Embryonic facial prominence (tissue), 1 donor: ENCODE data around the gene LRRC55.

Experiments
- DNase-seq: peaks from one replicate; pipeline ENCODE4 v3.0.0-alpha.2; 2016; ENCODE audit errors: extremely low spot score

The LRRC55 gene, protein sequence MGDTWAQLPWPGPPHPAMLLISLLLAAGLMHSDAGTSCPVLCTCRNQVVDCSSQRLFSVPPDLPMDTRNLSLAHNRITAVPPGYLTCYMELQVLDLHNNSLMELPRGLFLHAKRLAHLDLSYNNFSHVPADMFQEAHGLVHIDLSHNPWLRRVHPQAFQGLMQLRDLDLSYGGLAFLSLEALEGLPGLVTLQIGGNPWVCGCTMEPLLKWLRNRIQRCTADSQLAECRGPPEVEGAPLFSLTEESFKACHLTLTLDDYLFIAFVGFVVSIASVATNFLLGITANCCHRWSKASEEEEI

GRCh38 chr11:57181678-57182305, at the start of gene LRRC55:
TSS of gene LRRC55 (plus strand) at chr11:57181953. CDS start at chr11:57182023, 70 bp downstream.
- no peak for DNase-seq

- no peak for DNase-seq
Measured at GRCh38 chr11:57133366-57134038, 48.3 kb upstream of the LRRC55 start.

DNA sequence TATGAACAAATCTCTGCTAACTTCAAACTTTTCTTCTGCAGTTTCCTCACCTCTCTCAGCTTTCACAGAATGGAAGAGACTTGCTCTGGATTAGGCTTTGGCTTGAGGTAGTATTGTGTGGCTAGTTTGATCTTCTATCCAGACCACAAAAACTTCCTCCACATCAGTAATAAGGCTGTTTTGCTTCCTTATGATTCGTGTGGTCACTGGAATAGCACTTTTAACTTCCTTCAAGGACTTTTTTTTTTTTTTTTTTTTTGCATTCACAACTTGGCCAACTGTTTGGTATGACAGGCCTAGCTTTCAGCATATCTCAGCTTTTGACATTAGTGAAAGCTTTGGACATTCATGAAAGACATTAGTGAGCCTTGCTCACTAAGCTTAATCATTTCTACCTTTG, 47.5 kb upstream of the LRRC55 start:
- DNase-seq, result no peak

GRCh38 chr11:57135020-57135751, 46.6 kb upstream of the LRRC55 start:
- no peak for DNase-seq

DNA sequence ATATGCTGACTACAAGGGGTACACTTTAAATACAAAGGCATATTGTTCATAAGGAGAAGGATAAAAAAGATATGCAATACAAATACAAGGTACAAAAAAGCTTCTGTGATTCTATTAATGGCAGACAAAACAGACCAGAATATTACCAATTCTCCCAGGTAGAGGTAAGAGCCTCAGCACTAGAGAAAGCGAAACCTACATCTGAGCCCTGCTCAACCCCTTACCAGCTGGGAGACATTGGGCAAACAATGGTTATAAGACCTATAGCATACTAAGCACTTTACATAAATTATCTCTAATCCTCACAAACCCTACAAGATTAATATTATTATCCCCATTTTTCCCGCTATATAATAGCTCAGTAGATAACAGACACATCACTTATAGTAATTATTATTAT, 41.2 kb upstream of the LRRC55 start:
- DNase-seq, result no peak

GRCh38 chr11:57143459-57143858, 38.3 kb upstream of the LRRC55 start:
- no peak for DNase-seq

DNA sequence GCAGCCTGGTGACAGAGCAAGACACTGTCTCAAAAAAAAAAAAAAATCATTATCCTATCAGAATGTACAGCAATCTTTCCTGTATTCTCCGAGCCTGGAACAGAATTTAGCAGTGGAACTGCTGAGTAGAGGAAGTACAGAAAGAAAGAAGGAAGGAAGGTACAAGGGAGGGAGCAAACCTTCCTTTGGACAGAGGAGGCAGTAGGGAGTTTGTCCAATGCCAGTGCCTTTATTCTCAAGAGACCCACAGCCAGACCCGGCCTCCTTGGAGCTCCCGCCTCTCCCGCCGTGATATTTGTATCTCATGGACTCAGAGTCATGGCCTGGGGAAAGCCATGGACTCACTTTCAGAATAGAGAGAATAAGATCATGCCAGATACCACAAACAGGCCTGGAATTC, 37.7 kb upstream of the LRRC55 start:
- no peak for DNase-seq

GRCh38 chr11:57144531-57145320, 37.0 kb upstream of the LRRC55 start:
- no peak for DNase-seq

DNA sequence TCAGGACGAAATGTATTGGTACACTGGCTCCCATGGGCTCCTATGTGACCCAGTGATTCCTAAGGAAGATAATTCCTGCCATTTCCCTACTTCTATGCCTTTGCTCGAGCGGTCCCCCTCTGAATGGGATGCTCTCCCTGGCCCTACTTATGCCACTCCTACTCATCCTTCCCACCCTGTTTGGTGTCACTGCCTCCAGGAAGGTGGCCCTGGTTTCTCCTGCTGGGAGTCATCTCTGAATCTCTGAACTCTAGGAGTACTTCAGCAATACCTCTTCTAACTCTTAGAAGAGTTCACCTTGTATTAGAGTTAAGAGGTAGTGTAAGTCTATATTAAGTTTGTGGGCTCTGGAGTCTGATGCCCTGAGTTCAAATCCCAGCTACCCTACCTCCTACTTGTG, 35.5 kb upstream of the LRRC55 start:
- DNase-seq, result no peak

GRCh38 chr11:57148621-57149020, 33.1 kb upstream of the LRRC55 start:
- DNase-seq, result no peak

DNA sequence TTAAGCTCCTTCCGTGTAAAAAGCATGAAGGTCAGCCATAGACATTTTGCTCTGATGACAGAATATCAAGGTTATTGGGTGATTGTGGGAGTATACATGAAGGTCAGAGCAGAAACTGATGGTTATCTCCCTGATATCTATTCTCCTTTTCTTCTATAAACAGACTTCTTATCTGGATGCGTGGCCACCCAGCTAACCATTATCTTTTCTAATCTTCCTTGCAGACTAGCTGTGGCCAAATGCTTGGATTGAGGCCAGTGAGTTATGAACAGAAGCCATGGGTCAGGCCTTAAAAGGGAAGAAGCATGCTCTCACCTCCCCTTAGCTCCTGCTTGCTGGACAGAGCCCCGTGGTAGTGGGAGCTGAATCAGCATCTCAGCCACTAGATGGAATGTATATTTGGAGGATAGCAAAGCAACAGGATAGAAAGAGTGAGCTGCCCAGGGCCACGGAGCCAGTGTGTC, 31.3 kb upstream of the LRRC55 start:
- no peak for DNase-seq

DNA sequence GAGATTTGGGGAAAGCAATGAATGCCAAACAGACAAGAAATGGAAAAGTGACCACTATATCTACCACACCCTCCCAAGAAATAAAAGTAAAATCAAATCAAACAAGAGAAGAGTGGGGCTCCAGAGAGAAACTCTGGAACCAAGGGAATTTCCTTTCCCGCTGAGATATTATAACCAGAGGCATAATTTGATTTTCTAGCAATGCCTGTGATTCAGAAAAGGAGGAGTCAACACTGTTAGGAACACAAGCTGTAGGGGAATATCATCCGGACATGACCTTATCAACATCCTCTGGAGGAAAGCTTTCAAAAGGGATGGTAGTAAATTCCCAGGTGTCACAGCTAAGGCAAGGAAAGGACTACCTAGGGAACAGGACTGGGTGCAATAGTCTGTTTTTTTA, 29.6 kb upstream of the LRRC55 start:
- no peak for DNase-seq

DNA sequence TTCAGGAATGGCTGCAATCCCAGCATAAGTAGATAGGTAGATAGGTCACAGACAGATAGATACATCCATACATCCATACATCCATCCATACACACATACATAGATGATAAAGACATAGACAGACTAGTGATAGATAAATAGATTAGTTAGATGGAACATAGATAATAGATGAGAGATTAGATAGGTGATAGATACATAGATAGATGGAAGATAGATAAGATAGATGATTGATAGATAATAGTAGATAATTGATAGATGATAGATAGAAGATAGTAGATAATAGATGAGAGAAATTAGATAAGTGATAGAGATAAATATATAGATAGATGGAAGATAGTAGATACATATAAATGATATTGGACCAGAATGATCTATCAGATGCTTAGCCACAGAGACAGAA, 28.3 kb upstream of the LRRC55 start:
- no peak for DNase-seq

DNA sequence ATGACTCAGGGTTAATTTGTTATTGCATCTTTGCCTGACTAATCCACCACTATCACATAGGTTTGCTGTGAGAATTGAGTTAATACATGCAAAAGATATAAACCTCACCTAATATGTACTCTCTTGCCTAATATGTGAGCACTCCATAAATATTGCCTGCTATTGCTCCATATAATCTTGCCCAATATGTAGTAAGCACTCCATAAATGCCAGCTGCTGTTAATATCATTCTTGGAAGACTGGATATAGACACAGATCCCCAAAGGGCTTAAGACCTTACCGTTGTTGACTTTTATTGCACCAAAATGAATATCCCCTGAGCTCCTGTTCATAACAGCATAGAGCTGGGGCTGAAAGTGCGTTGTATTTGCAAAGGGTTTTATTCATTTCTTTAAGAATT, 27.0 kb upstream of the LRRC55 start:
- DNase-seq, result no peak

DNA sequence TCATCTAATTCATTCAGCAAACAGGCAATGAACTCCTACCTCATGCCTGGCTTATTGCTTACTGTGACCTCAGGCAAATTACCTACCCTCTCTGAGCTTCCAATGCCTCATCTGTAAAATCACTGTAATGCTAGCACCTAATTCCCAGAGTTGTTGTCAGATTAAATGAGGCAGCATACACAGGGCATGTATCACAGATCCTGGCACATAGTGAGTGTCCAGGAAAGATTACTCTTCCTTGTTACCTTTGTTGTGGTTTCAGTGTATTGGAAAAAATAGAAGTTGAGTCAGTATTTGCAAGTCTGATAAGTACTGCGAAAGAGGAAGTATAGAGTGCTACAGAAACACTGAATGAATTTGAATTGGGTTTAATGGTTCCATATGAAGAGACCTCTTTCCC, 26.4 kb upstream of the LRRC55 start:
- DNase-seq, result no peak

GRCh38 chr11:57155838-57156607, 25.7 kb upstream of the LRRC55 start:
- DNase-seq, result no peak

DNA sequence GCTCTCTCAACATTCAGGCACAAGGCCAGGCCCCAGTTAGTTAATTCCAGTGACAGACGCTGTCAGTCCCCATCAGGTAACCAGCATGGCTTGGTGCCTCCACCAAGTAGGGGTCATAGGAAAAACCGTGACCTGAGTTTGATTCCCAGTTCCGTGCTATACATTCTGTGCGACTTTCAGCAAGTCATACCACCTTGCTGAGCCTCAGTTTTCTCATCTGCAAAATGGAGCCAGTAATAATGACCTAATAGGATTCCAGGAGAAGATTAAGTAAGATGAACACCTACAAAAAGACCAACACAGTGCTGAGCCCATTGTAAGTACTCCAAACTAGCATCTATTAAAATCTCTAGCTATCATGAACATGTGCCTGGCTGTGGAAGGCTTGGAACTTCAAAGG, 24.8 kb upstream of the LRRC55 start:
- no peak for DNase-seq

- no peak for DNase-seq
Measured at GRCh38 chr11:57157624-57158023, 24.1 kb upstream of the LRRC55 start.

- DNase-seq, result no peak
Measured at GRCh38 chr11:57158180-57158579, 23.6 kb upstream of the LRRC55 start.

GRCh38 chr11:57158599-57158998, 23.2 kb upstream of the LRRC55 start:
- no peak for DNase-seq

GRCh38 chr11:57160665-57161064, 21.1 kb upstream of the LRRC55 start:
- no peak for DNase-seq
